ENCODE results near the gene HSPB9. TPM values are rescaled to one million over a fixed set of nuclear protein-coding genes. Genes with fewer than 3 reads are reported as not detected.

Gene HSPB9
- polyA plus RNA-seq, 1 experiment = not detected

DNA sequence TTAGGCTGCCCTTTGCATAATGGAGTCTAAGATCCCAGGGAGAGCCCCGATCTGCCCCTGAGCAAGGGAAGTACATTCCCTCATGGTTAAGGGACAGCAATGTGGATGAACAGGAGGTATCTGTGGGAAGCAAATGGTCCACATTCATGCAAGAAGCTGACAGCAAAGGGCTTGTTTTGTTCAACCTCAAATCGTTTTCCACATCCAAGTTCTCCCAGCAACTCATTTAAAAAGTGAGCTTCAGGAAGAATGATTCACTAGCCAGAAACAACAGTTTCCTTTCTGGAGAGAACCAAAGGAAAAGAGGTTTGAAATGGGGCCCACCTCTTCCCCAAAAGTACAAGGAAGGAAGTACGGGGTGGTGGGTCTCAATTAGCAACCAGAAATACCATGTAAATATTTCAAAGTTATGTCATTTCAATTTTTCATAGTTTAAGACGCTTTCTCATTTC is 9.4 kb downstream of the HSPB9 start:
- POLR2A ChIA-PET = no interaction called here
- no peaks in the 10 kb centered on the region for H3K27me3 ChIP-seq (ENCODE audit: control insufficient read depth, insufficient read depth, low read length)

DNA sequence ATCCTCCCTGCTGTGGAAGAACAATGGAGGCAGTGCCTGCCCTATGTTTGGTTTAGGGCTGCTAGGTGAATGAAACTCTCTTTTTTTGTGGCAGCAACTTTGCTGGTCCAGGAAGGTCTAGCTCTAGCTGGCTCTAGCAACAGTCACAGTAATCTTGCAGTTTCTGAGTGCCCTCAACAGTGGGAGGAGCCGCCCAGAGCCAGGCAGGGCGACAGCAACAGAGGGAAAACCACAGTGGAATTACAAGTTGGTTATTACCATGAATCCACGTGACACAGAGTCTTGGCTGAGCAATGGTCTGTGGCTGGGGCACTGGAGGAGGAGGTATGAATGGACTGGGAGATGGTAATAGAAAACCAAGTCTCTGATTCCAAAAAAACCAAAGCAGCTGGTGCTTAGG is 10.3 kb downstream of the HSPB9 start:
- peak; percentile 64 for DNase-seq (ENCODE audit: low read depth)
- ChIA-PET CTCF (interaction anchor here (0.8 kb wide), 1 partner anchor 8 kb away, joined by 3 read pairs; no protein-coding TSS in a partner anchor), POLR2A (no interaction called here)
- no peaks in the 10 kb centered on the region for H3K27me3 ChIP-seq (ENCODE audit: control insufficient read depth, insufficient read depth, low read length)
- TF ChIP-seq, protein P1, sequence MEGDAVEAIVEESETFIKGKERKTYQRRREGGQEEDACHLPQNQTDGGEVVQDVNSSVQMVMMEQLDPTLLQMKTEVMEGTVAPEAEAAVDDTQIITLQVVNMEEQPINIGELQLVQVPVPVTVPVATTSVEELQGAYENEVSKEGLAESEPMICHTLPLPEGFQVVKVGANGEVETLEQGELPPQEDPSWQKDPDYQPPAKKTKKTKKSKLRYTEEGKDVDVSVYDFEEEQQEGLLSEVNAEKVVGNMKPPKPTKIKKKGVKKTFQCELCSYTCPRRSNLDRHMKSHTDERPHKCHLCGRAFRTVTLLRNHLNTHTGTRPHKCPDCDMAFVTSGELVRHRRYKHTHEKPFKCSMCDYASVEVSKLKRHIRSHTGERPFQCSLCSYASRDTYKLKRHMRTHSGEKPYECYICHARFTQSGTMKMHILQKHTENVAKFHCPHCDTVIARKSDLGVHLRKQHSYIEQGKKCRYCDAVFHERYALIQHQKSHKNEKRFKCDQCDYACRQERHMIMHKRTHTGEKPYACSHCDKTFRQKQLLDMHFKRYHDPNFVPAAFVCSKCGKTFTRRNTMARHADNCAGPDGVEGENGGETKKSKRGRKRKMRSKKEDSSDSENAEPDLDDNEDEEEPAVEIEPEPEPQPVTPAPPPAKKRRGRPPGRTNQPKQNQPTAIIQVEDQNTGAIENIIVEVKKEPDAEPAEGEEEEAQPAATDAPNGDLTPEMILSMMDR (IDR thresholded peaks at IDR 0.05; ENCODE audit: insufficient read depth, low read depth, low read length) = no peak
- H3K4me3 ChIP-seq (ENCODE audit: low read depth, low read length) = no peak overlapping the region
- H3K36me3 ChIP-seq (ENCODE audit: control insufficient read depth, insufficient read depth, low read length) = peaks cover 22% of the 10 kb centered on the region

More for the DNA sequence above, 9.4 kb downstream of the HSPB9 start:
- no peak overlapping the region for H3K4me3 ChIP-seq (ENCODE audit: low read depth, low read length)
- CTCF ChIA-PET = interaction anchor here (0.8 to 1.4 kb wide), 3 partner anchors 37 to 169 kb away, joined by 3 to 5 read pairs (median 4); no protein-coding TSS in a partner anchor
- TF ChIP-seq, protein P1 (IDR thresholded peaks at IDR 0.05; ENCODE audit: insufficient read depth, low read depth, low read length) = no peak
- no peak for DNase-seq (ENCODE audit: low read depth)
- peaks cover 25% of the 10 kb centered on the region for H3K36me3 ChIP-seq (ENCODE audit: control insufficient read depth, insufficient read depth, low read length)

DNA sequence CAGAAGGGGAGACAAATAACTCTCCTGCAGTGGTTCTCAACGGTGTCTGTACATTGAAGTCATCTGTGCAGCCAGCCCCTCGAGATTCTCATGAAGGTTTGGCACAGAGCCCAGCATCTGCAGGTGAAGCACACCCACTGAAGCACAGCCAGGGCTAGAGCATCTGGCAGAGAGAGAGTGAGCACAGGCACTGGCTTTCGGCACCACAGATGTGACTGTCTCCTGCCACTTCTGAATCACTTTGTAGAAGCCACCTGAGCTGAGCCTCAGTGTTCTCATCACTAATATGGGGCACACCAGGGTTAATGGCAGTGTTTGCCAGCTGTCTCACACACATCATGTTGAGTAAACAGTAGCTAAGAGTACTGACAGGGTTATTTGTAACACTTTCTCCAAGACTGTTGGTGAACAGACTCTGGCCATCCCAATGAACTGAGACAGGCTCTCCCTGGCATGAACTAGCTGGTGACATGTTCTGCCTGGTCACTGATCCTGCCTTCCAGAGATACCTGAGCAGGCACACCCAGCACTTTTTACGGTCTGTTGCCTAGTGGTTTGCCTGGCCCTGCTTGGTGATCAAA is 10.9 kb downstream of the HSPB9 start:
- TF ChIP-seq, protein P1 (IDR thresholded peaks at IDR 0.05; ENCODE audit: insufficient read depth, low read depth, low read length) = no peak
- CTCF ChIA-PET = interaction anchor here (0.5 to 1.5 kb wide), 3 partner anchors 9 to 384 kb away, joined by 3 to 4 read pairs (median 3); no protein-coding TSS in a partner anchor
- POLR2A ChIA-PET = interaction anchor here (1.2 kb wide), 1 partner anchor 9 kb away, joined by 3 read pairs; no protein-coding TSS in a partner anchor
- no peak overlapping the region for H3K4me3 ChIP-seq (ENCODE audit: low read depth, low read length)
- peaks cover 16% of the 10 kb centered on the region for H3K36me3 ChIP-seq (ENCODE audit: control insufficient read depth, insufficient read depth, low read length)
- no peak for DNase-seq (ENCODE audit: low read depth)
- no peaks in the 10 kb centered on the region for H3K27me3 ChIP-seq (ENCODE audit: control insufficient read depth, insufficient read depth, low read length)

DNA sequence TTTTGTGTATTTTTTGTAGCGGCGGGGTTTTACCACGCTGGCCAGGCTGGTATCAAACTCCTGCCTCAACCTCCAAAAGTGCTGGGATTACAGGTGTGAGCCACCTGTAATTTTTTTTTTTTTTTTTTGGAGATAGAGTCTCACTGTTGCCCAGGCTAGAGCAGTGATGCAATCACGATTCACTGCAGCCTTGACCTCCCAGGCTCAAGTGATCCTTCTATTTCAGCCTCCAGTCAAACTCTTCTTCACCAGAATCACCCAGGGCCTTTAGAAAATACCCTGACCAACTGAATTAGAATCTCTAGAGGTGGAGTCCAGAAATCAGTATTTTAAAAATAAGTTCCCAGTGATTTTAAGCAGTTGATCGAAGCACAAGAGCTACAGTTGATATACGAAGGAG is 12.5 kb downstream of the HSPB9 start:
- no peak for DNase-seq (ENCODE audit: low read depth)
- TF ChIP-seq, protein P1 (IDR thresholded peaks at IDR 0.05; ENCODE audit: insufficient read depth, low read depth, low read length) = no peak
- Histone ChIP-seq H3K27me3 (ENCODE audit: control insufficient read depth, insufficient read depth, low read length) (no peaks in the 10 kb centered on the region), H3K4me3 (ENCODE audit: low read depth, low read length) (no peak overlapping the region), H3K36me3 (ENCODE audit: control insufficient read depth, insufficient read depth, low read length) (peaks cover 2% of the 10 kb centered on the region)
- CTCF ChIA-PET = interaction anchor here (2.0 to 3.0 kb wide), 3 partner anchors 21 to 115 kb away, joined by 7 to 8 read pairs (median 7); partner anchors contain the start of genes KCNH4 and NKIRAS2
- POLR2A ChIA-PET = no interaction called here
